H7 (cell line): ENCODE data around the gene MIXL1. TPM values are rescaled to one million over a fixed set of nuclear protein-coding genes. Genes with fewer than 3 reads are reported as not detected.

Experiments used
- DNase-seq: peaks from one replicate; pipeline ENCODE4 v3.0.0; 2012
- H3K27me3 ChIP-seq: 2 replicates; pipeline ENCODE4 v1.6.0; 2011; ENCODE audit warnings: mild to moderate bottlenecking, low read length; ENCODE audit not compliant: control insufficient read depth, insufficient read depth
- H3K36me3 ChIP-seq: replicated peaks from 2 replicates; pipeline ENCODE4 v1.5.1; 2011; ENCODE audit warnings: low read length; ENCODE audit not compliant: control insufficient read depth, insufficient read depth
- H3K4me3 ChIP-seq: 2 replicates; pipeline ENCODE4 v1.5.1; 2011; ENCODE audit warnings: low read depth, mild to moderate bottlenecking, control low read depth, low read length, moderate library complexity; ENCODE audit not compliant: insufficient read depth
- total RNA-seq: library from RNA; depleted of rRNA; stranded (reverse); fragments of >200 nt; shearing (Covaris generic); gene quantifications from 2 replicates; pipeline ENCODE4 v1.2.3, GENCODE V29; 2014

MIXL1 gene
- total RNA-seq, 1 experiment from 2014 or later = 61.1 TPM

DNA sequence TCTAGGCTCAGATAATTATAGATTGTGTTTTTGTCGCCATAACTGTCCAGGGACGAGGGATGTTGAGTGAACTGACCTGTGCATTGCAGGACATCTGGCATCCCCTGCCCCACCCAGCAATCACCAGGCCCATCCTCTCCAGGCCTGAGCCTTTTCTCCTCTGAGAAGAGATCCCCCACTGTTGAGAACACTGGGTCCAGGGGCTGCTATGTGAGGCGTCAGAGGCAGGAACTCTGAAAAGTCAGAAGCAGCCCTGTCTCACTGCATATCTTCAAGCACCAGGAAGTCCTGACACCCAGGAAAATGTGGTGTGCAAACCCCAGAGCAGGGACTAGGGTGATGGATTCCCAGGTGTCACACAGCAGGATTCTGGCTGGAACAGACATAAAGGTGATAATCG lies 19.8 kb upstream of the MIXL1 start:
- Histone ChIP-seq H3K4me3 (no peak overlapping the region), H3K27me3 (no peaks in the 10 kb centered on the region; the same call in 1 of the 2 replicates), H3K36me3 (no peaks in the 10 kb centered on the region)
- no peak for DNase-seq

DNA sequence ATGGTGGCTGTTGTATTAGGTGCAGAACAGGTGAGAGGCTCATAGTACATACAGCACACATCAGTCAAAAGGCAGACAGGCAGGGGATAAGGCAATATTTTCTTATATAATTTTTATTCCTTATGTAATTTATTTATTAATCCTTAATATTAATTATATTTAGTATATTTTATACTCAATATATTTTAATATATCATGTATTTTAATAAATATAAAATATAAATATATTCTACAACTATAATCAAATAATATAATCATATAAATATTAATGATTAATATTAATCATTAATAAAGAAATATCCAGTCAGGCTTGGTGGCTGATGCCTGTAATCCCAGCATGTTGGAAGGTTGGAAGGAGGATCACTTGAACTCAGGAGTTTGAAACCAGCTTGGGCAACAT lies 19.3 kb upstream of the MIXL1 start:
- Histone ChIP-seq H3K36me3 (no peaks in the 10 kb centered on the region), H3K27me3 (no peaks in the 10 kb centered on the region; the same call in 1 of the 2 replicates), H3K4me3 (no peak overlapping the region)
- no peak for DNase-seq

DNA sequence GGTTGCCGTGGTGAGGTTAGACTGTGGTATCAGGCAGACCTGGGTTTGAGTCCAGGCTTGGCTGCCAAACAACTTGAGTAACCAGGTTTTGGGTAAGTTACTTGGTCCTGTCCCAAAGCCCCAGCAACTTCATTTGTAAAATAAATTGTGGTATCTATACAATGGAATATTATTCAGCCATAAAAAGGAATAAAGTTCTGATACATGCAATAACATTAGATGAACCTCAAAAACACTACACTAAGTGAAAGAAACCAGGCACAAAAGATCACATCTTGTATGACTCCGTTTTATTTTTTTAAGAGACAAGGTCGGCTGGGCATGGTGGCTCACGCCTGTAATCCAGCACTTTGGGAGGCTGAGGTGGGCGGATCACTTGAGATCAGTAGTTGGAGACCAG lies 16.4 kb upstream of the MIXL1 start:
- H3K4me3 ChIP-seq = no peak overlapping the region
- DNase-seq = no peak
- no peaks in the 10 kb centered on the region; the same call in 1 of the 2 replicates for H3K27me3 ChIP-seq
- H3K36me3 ChIP-seq = no peaks in the 10 kb centered on the region

DNA sequence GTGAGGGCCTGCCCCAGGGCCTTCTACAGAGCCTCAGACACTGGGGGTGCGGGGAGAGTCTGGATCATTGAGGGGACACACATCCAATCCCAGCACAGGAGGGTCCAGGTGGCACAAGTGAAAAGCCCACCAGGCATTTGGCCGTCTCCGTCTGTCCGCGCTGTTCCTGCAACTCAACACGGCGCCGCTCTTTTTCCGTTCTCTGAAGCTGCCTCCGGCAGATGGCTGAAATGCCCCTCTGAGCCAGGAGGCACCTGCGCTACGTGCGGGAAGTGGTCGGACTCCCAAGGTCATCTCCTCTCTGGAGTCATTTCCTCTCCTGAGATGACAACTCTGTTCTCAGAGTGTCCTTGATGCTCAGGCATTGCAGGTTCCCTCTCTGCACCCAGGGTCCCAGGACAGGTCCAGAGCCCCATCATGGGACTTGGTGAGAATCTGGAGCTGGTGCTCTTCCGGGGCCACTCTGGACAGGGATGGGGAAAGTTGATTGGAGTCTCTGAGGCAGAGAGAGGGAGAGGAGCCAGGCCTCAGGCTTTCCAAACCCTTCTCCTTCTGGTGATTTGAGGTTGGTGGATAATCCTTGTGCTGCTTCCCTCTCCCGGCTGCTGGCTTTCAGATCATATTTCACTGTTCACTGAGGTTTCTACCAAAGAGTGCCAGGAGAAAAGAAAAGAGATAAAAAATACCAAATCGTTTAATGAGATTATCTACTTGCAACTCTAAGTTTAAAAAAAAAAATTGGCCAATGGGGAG lies 14.0 kb upstream of the MIXL1 start:
- no peak for DNase-seq
- Histone ChIP-seq H3K4me3 (no peak overlapping the region), H3K36me3 (no peaks in the 10 kb centered on the region), H3K27me3 (no peaks in the 10 kb centered on the region; the same call in 1 of the 2 replicates)

DNA sequence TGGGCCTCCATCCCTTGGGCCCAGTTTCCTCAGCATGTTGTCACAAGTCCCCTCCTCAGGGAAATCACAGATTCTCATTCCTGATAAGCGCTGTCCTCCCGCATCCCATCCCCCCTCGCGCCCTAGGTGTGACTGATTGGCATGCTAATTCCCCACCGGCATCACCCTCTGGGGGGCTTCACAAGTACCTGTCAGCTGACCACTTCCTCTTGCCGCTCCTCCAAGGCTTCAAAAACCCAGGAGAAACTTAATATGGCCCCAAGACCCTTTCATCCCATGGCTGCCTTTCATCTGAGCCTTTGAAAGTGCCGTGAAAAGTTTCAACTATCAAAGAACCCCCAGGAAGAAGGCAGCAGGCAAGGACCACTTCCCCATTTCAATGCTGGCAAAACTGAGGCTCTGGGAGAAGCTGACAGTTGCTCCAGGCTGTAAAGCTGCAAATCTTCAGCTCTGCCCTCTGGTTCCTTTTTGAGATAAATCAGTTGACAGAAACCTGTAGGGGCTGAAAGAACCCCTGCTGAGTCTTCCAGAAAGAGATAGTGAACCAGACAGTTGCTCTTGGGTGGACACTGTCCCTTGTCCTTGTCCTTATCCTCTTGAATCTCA lies 12.8 kb upstream of the MIXL1 start:
- no peaks in the 10 kb centered on the region; the same call in 1 of the 2 replicates for H3K27me3 ChIP-seq
- H3K36me3 ChIP-seq = no peaks in the 10 kb centered on the region
- H3K4me3 ChIP-seq = no peak overlapping the region
- DNase-seq = peak; percentile 70

DNA sequence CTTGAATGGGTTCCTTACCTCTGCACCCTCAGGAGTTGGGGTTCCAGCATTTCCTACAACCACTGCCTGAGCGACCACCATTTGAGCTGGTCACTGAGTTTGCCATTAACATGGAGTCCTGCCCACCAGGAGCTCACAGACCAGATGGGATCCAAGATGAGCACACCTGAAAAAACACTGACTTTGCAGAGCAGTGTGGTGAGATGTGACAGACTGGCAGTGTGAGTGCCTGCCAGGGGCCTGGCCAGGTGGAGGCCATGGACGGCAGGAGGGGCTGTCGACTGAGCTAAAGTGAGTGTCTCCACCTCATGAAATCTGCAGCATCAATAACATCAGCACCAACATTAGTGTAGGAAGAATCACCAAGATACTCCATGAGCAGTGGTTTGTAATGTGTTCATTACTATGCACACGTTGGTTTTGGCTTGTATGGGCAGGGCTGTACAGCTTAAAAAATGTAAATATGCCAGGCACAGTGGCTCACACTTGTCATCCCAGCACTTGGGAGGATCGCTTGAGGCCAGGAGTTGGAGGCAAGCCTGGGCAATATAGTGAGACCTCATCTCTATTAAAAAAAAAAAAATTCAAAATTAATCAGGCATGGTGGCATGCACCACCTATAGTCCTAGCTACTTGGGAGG lies 12.2 kb upstream of the MIXL1 start:
- no peak for DNase-seq
- H3K4me3 ChIP-seq = no peak overlapping the region

DNA sequence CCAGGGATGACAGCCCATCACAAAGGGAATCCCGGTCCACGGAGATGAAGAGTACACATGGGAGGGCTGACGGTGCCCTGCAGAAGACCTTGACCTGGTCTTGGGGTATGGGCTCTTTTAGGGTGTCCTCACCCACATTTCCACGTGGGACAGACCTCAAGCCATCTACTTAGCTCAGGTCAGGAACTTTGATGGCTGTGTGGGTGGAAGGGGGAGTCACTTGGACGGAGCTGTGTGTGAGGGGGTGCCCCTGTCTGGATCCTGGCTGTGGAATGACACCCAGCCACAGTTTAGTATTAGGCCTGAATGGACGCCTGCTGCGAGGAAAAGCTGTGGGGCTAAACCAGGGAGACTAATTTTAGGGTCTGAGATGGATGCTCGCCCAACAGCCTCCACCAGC lies 10.9 kb upstream of the MIXL1 start:
- Histone ChIP-seq H3K4me3 (no peak overlapping the region), H3K27me3 (no peaks in the 10 kb centered on the region; the same call in 1 of the 2 replicates), H3K36me3 (no peaks in the 10 kb centered on the region)
- no peak for DNase-seq

More for the DNA sequence above, 12.2 kb upstream of the MIXL1 start:
- no peaks in the 10 kb centered on the region; the same call in 1 of the 2 replicates for H3K27me3 ChIP-seq
- no peaks in the 10 kb centered on the region for H3K36me3 ChIP-seq

DNA sequence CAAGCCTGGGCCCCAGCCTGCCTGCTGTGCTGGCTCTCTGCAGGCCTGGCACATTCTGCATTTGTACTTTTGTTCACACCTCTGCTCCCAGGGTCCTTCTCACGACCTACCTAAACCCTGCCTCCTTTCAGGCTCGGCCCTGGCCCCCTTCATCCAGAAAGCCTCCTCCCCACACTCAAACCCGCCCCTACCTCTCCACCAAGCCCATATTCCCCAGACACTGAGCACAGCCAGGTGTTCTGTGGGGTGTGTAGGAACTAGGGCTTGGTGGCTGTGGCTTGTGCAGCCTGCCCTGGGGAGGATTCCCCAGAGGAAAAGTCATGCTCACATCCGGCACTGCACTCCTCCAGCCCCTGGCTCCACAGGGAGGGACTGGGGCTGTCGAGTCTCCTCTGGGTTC lies 8.2 kb upstream of the MIXL1 start:
- Histone ChIP-seq H3K27me3 (no peaks in the 10 kb centered on the region), H3K4me3 (no peak overlapping the region), H3K36me3 (no peaks in the 10 kb centered on the region)
- DNase-seq = peak; percentile 39

DNA sequence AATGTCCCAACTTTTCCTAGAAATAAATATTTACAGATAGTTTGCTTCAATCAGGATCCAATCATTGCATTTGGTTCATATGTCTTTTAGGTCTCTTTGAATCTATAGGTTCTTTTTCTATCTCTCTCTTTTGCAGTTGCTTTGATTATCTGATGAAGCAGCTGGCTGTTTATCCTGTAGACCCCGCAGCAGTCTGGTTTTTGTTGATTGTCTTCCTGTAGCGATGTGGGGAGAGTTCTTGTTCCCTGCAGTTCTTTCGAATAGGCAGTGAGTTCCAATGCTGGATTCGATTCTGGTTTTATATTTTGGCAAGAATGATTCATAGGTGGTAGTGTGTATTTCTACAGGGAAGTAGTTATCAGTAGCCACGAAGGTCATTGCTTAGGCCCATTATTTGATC lies 7.4 kb upstream of the MIXL1 start:
- Histone ChIP-seq H3K36me3 (no peaks in the 10 kb centered on the region), H3K4me3 (no peak overlapping the region)

DNA sequence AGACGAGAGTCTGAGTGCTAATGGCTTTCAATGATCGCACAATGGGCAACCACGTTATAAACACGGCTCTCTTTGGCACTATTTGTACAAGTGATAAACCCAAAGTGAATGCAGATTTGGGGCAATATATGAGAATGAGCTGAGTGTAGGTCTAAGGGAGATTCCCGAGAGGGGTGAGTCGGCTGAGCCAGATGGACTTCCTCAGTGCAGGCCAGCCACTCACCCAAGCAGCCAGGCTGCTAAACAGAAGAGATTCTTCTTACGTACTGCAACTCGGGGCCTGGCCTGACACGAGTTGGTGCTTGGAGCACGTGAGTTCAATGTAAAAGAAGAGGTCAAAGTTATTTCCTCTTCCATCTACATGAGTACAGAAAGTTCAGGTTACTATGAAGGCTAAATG lies 6.2 kb upstream of the MIXL1 start:
- Histone ChIP-seq H3K4me3 (no peak overlapping the region), H3K36me3 (no peaks in the 10 kb centered on the region), H3K27me3 (peaks cover under 1% of the 10 kb centered on the region; the same call in 1 of the 2 replicates)
- DNase-seq = no peak

More for the DNA sequence above, 7.4 kb upstream of the MIXL1 start:
- no peak for DNase-seq
- no peaks in the 10 kb centered on the region for H3K27me3 ChIP-seq

DNA sequence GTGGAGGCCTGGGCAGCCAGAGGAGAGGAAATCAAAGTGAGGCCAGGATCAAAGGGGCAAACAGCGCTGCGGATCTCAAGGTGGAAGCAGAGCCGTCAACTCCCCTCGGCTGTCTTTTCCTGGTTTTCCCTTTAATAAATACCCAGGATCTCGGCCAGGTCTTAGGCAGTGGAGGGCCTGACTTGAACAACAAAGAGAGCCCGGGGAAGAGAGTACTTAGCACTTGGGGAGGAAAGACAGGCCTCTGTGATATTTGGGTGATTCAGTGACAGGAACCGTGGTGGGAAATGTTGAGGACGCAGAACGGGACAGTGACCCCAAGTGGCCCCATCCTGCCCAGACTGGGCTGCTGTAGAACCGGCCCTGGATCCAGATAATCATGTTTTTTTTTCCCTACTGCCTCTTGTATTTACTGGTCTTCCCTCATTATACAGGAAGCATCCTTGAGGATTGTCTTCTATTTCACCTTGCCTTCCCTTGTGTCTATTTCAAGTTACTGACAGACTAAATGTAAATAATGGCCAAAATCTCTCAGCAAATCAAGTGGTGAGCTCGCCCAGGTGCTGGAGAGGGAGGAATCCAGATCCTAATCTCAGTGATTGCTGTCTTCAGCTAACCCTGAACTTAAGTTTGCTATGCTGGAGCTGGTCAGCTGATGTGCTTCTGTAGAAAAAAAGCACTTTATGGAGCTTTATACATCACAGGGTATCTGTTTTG lies 2.8 kb upstream of the MIXL1 start:
- H3K36me3 ChIP-seq = no peaks in the 10 kb centered on the region
- peak; percentile 52 for DNase-seq
- no peak overlapping the region for H3K4me3 ChIP-seq
- peaks cover 5% of the 10 kb centered on the region for H3K27me3 ChIP-seq

DNA sequence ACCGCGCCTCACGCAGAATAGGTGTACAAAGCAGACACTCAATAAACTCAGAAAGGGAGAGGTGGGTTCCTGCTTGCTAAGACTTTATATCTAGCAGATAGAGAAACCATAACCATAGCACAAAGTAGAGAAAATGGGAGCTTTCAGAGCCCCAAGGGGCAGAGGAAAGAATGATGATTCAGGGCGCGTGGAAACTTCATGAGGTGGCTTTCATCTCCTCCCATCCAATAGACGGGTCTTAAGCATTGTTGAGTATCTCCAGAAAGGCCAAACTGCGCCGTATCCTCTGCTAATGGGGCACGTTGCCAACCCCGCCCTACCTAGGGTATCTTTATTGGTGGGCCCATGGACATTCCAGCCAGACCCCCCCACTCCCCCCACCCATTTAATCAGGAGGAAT lies 778 bp upstream of the MIXL1 start:
- DNase-seq = no peak
- no peak overlapping the region for H3K4me3 ChIP-seq

DNA sequence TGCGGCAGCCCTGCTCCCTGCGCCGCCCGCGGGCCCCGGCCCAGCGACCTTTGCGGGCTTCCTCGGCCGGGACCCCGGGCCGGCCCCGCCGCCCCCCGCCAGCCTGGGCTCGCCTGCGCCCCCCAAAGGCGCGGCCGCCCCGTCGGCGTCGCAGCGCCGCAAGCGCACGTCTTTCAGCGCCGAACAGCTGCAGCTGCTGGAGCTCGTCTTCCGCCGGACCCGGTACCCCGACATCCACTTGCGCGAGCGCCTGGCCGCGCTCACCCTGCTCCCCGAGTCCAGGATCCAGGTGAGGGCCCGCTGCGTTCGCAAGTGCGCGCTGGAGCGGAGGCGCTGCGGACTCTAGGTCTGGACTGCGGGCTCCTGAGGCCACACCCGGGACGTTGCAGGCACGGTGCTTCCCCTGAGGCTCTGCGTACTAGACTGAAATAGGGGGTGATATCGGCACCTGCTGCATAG lies 351 bp downstream of the MIXL1 start:
- no peak for DNase-seq
- Histone ChIP-seq H3K36me3 (no peaks in the 10 kb centered on the region), H3K27me3 (peaks cover 5% of the 10 kb centered on the region), H3K4me3 (peak overlapping the region; percentile 88)

More for the DNA sequence above, 778 bp upstream of the MIXL1 start:
- Histone ChIP-seq H3K27me3 (peaks cover 5% of the 10 kb centered on the region), H3K36me3 (no peaks in the 10 kb centered on the region)

DNA sequence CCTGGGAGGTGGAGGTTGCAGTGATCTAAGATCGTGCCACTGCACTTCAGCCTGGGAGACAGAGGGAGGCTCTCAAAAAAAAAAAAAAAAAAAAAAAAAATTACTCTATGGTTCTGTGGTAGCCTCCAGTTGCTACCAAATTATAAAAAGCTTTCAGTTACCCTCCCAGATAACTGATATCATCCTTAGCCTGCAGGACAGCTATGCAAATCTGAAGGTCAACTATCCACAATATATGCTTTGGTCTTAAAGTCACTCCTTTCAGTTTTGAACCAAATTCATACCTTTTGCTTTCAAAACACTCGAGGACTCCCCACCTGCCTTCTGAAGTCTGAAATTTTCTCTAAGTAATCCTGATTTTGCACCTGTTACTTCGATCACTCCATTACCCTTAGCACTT lies 3.1 kb downstream of the MIXL1 start:
- Histone ChIP-seq H3K27me3 (peaks cover 5% of the 10 kb centered on the region), H3K4me3 (no peak overlapping the region), H3K36me3 (no peaks in the 10 kb centered on the region; the same call in 1 of the 2 replicates)
- DNase-seq = no peak
